Glomerular endothelial cell (primary cell): ENCODE results near the gene RIMS1. TPM values are rescaled to one million over a fixed set of nuclear protein-coding genes. Genes with fewer than 3 reads are reported as not detected.

Experiments
- DNase-seq: peaks from one replicate; pipeline ENCODE4 v3.0.0-alpha.2; 2011; ENCODE audit warnings: low read depth, low spot score; ENCODE audit errors: extremely low read depth
- total RNA-seq: library from RNA; depleted of rRNA; stranded (reverse); fragments of >200 nt; gene quantifications from 2 replicates; pipeline ENCODE4 v1.2.3, GENCODE V29; 2015

Gene RIMS1
- total RNA-seq, 1 donor from 2014 or later: 0.64 TPM

GRCh38 chr6:72218125-72218524 lies 331.8 kb downstream of the RIMS1 start:
- DNase-seq: no peak

- no peak for DNase-seq
Observed at GRCh38 chr6:72219536-72219935, 333.2 kb downstream of the RIMS1 start.

- no peak for DNase-seq
Observed at GRCh38 chr6:72238021-72238420, 351.7 kb downstream of the RIMS1 start.

- DNase-seq: no peak
Observed at GRCh38 chr6:72238900-72239299, 352.6 kb downstream of the RIMS1 start.

- no peak for DNase-seq
Observed at GRCh38 chr6:72245565-72245964, 359.2 kb downstream of the RIMS1 start.

- DNase-seq: no peak
Observed at GRCh38 chr6:72246926-72247325, 360.6 kb downstream of the RIMS1 start.

GRCh38 chr6:72248621-72249020 lies 362.3 kb downstream of the RIMS1 start:
- no peak for DNase-seq

GRCh38 chr6:72250664-72251063 lies 364.3 kb downstream of the RIMS1 start:
- DNase-seq: no peak

GRCh38 chr6:72260489-72260888 lies 374.1 kb downstream of the RIMS1 start:
- no peak for DNase-seq

GRCh38 chr6:72261554-72261953 lies 375.2 kb downstream of the RIMS1 start:
- DNase-seq: no peak

- no peak for DNase-seq
Observed at GRCh38 chr6:72262254-72262653, 375.9 kb downstream of the RIMS1 start.

- DNase-seq: no peak
Observed at GRCh38 chr6:72267470-72267869, 381.1 kb downstream of the RIMS1 start.

- no peak for DNase-seq
Observed at GRCh38 chr6:72271531-72271930, 385.2 kb downstream of the RIMS1 start.

GRCh38 chr6:72272958-72273357 lies 386.6 kb downstream of the RIMS1 start:
- DNase-seq: no peak

GRCh38 chr6:72275888-72276287 lies 389.5 kb downstream of the RIMS1 start:
- no peak for DNase-seq

GRCh38 chr6:72282201-72282600 lies 395.9 kb downstream of the RIMS1 start:
- no peak for DNase-seq

- no peak for DNase-seq
Observed at GRCh38 chr6:72283571-72283970, 397.2 kb downstream of the RIMS1 start.

- DNase-seq: no peak
Observed at GRCh38 chr6:72286911-72287311, 400.6 kb downstream of the RIMS1 start.

- no peak for DNase-seq
Observed at GRCh38 chr6:72287801-72288200, 401.5 kb downstream of the RIMS1 start.

GRCh38 chr6:72288592-72288991 lies 402.2 kb downstream of the RIMS1 start:
- no peak for DNase-seq

- DNase-seq: no peak
Observed at GRCh38 chr6:72290620-72291019, 404.3 kb downstream of the RIMS1 start.

- DNase-seq: no peak
Observed at GRCh38 chr6:72296375-72296774, 410.0 kb downstream of the RIMS1 start.

- no peak for DNase-seq
Observed at GRCh38 chr6:72305971-72306370, 419.6 kb downstream of the RIMS1 start.
